ENCODE measurements around the gene PCNP. TPM values are rescaled to one million over a fixed set of nuclear protein-coding genes. Genes with fewer than 3 reads are reported as not detected.

The PCNP gene
- total RNA-seq (2021) (194 and 201 TPM in 2 replicates), Bru-seq, nascent RNA (percentile 96 among the genes with signal in this experiment), BruChase-seq, experiment 1, labeled RNA remaining after a 2-hour chase (percentile 98 among the genes with signal in this experiment), BruChase-seq, experiment 2, labeled RNA remaining after a 6-hour chase (percentile 98 among the genes with signal in this experiment)
- long read RNA-seq, transcript PCNP-204 (4 exons, 2,028 nt): minor isoform, 15 of 558 reads
- long read RNA-seq, transcript PCNP-202 (5 exons, 2,165 nt): minor isoform, 126 of 558 reads
- long read RNA-seq, transcript PCNP-201 (5 exons, 2,342 nt): major isoform, 310 of 558 reads
- long read RNA-seq, transcript PCNP-207 (5 exons, 786 nt): minor isoform, 17 of 558 reads
- long read RNA-seq, partial matches to known transcripts: 20 of 558 reads
- long read RNA-seq, other reads (novel, unspliced or antisense): 63 of 558 reads

- TF ChIP-seq CTCF (conservative IDR thresholded peaks at IDR 0.05; ENCODE audit: low read depth, low read length): peak; percentile 90
- no peak for TF ChIP-seq EZH2 (IDR thresholded peaks at IDR 0.05; ENCODE audit: borderline replicate concordance, low read depth, low read length, poor library complexity, severe bottlenecking)
- peak within 1 kb of the TSS; percentile 92 for H3K27ac ChIP-seq (ENCODE audit: low read depth, low read length, poor library complexity, severe bottlenecking)
- H3K27me3 ChIP-seq (replicated peaks; ENCODE audit: insufficient read depth, low read depth, low read length, poor library complexity): no peaks in the 10 kb centered on the region
- TSS peak; percentile 96 for BruUV-seq (replicated peaks)
- no peaks in the 10 kb centered on the region for H3K9me3 ChIP-seq (ENCODE audit: low read depth, low read length, poor library complexity, severe bottlenecking)
- H3K4me1 ChIP-seq (ENCODE audit: insufficient read depth, low read length, poor library complexity, severe bottlenecking): peaks cover 16% of the 10 kb centered on the region
- DNase-seq (ENCODE audit: low spot score): peak; percentile 99
- POLR2A ChIA-PET (ENCODE audit: low non-redundant PET): interaction anchor here (0.6 to 0.9 kb wide), 3 partner anchors 34 to 1257 kb away, joined by 3 to 22 read pairs (median 13); no protein-coding TSS in a partner anchor
- peak within 1 kb of the TSS; percentile 84 for H3K4me3 ChIP-seq (ENCODE audit: low read depth, low read length, poor library complexity, severe bottlenecking)
- H3K36me3 ChIP-seq (ENCODE audit: insufficient read depth, low read length, poor library complexity, severe bottlenecking): peaks cover 8% of the 10 kb centered on the region
- CTCF ChIA-PET: interaction anchor here (0.5 to 1.1 kb wide), 3 partner anchors 12 to 21 kb away, joined by 3 to 5 read pairs (median 4); no protein-coding TSS in a partner anchor
- intact Hi-C loops (cut with micrococcal nuclease; ENCODE audit: unreplicated experiment): loop anchor here (5.0 kb wide), 1 partner anchor 104 kb away; the partner anchor contains the start of gene ZBTB11
These were observed at the start of gene PCNP for GRCh38 chr3:101573449-101574387. TSS of gene PCNP (plus strand) at chr3:101574180. CDS start at chr3:101574216, 36 bp downstream.

- no peak for DNase-seq (ENCODE audit: low spot score)
- no peaks in the 10 kb centered on the region for H3K4me1 ChIP-seq (ENCODE audit: insufficient read depth, low read length, poor library complexity, severe bottlenecking)
- TF ChIP-seq EZH2 (IDR thresholded peaks at IDR 0.05; ENCODE audit: borderline replicate concordance, low read depth, low read length, poor library complexity, severe bottlenecking): no peak
- TF ChIP-seq CTCF (conservative IDR thresholded peaks at IDR 0.05; ENCODE audit: low read depth, low read length): no peak
- ChIA-PET POLR2A (ENCODE audit: low non-redundant PET) (no interaction called here), CTCF (no interaction called here)
- H3K27ac ChIP-seq (ENCODE audit: low read depth, low read length, poor library complexity, severe bottlenecking): no peak overlapping the region
- intact Hi-C loops (cut with micrococcal nuclease; ENCODE audit: unreplicated experiment): no loop called here
- BruUV-seq (replicated peaks): no TSS peak
- H3K9me3 ChIP-seq (ENCODE audit: low read depth, low read length, poor library complexity, severe bottlenecking): no peaks in the 10 kb centered on the region
- H3K4me3 ChIP-seq (ENCODE audit: low read depth, low read length, poor library complexity, severe bottlenecking): no peak overlapping the region
- H3K27me3 ChIP-seq (replicated peaks; ENCODE audit: insufficient read depth, low read depth, low read length, poor library complexity): no peaks in the 10 kb centered on the region
- H3K36me3 ChIP-seq (ENCODE audit: insufficient read depth, low read length, poor library complexity, severe bottlenecking): no peaks in the 10 kb centered on the region
These were observed 46.5 kb upstream of the PCNP start for GRCh38 chr3:101527441-101527840.

GRCh38 chr3:101527906-101528305 is 46.1 kb upstream of the PCNP start:
- ChIA-PET CTCF (no interaction called here), POLR2A (ENCODE audit: low non-redundant PET) (no interaction called here)
- DNase-seq (ENCODE audit: low spot score): no peak
- intact Hi-C loops (cut with micrococcal nuclease; ENCODE audit: unreplicated experiment): no loop called here
- TF ChIP-seq EZH2 (IDR thresholded peaks at IDR 0.05; ENCODE audit: borderline replicate concordance, low read depth, low read length, poor library complexity, severe bottlenecking) (no peak), CTCF (conservative IDR thresholded peaks at IDR 0.05; ENCODE audit: low read depth, low read length) (no peak)
- no TSS peak for BruUV-seq (replicated peaks)
- Histone ChIP-seq H3K9me3 (ENCODE audit: low read depth, low read length, poor library complexity, severe bottlenecking) (no peaks in the 10 kb centered on the region), H3K4me1 (ENCODE audit: insufficient read depth, low read length, poor library complexity, severe bottlenecking) (no peaks in the 10 kb centered on the region), H3K27ac (ENCODE audit: low read depth, low read length, poor library complexity, severe bottlenecking) (no peak overlapping the region), H3K36me3 (ENCODE audit: insufficient read depth, low read length, poor library complexity, severe bottlenecking) (no peaks in the 10 kb centered on the region), H3K4me3 (ENCODE audit: low read depth, low read length, poor library complexity, severe bottlenecking) (no peak overlapping the region), H3K27me3 (replicated peaks; ENCODE audit: insufficient read depth, low read depth, low read length, poor library complexity) (no peaks in the 10 kb centered on the region)
